ENCODE results near the gene MAP4.

DNA sequence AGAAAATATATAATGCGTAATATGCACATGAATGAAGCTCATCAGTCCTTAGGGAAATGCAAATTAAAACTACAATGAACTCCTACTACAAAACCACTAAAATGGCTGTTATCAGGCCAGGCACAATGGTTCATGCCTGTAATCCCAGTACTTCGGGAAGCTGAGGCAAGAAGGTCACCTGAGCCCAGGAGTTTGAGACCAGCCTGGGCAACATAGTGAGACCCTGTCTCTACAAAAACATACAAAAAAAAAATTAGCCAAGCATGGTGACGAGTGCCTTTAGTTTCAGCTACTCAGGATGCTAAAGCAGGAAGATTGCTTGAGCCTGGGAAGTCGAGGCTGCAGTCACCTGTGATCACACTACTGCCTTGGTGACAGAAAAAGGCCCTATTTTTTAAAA, 85.2 kb downstream of the MAP4 start:
- TF ChIP-seq, protein P1, sequence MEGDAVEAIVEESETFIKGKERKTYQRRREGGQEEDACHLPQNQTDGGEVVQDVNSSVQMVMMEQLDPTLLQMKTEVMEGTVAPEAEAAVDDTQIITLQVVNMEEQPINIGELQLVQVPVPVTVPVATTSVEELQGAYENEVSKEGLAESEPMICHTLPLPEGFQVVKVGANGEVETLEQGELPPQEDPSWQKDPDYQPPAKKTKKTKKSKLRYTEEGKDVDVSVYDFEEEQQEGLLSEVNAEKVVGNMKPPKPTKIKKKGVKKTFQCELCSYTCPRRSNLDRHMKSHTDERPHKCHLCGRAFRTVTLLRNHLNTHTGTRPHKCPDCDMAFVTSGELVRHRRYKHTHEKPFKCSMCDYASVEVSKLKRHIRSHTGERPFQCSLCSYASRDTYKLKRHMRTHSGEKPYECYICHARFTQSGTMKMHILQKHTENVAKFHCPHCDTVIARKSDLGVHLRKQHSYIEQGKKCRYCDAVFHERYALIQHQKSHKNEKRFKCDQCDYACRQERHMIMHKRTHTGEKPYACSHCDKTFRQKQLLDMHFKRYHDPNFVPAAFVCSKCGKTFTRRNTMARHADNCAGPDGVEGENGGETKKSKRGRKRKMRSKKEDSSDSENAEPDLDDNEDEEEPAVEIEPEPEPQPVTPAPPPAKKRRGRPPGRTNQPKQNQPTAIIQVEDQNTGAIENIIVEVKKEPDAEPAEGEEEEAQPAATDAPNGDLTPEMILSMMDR (IDR thresholded peaks at IDR 0.05): no peak
- no peak for TF ChIP-seq POLR2A (IDR thresholded peaks at IDR 0.05)

Data from Peyer's patch (tissue), 4 donors.